GM13977 (cell line): ENCODE results near the gene HOMER2.

Source experiments
- DNase-seq: peaks from one replicate; pipeline ENCODE4 v3.0.0; 2012; ENCODE audit warnings: low spot score
- in situ Hi-C: fragments of 300-500 bp; cut with MboI; formaldehyde crosslinking; loops from one replicate; pipeline ENCODE4 v1.12.0; 2022; ENCODE audit warnings: low sequenced_read_pairs, low pct_unique_long_range_greater_than_20kb, mixed read lengths, inconsistent platforms; ENCODE audit not compliant: unreplicated experiment
- TF ChIP-seq, protein P1 (sequence below): IDR thresholded peaks from 2 replicates; pipeline ENCODE4 v1.5.1; 2012; ENCODE audit warnings: mild to moderate bottlenecking, control low read depth; ENCODE audit not compliant: insufficient read depth; ENCODE audit errors: extremely low read depth, missing control alignments

The HOMER2 gene

DNA sequence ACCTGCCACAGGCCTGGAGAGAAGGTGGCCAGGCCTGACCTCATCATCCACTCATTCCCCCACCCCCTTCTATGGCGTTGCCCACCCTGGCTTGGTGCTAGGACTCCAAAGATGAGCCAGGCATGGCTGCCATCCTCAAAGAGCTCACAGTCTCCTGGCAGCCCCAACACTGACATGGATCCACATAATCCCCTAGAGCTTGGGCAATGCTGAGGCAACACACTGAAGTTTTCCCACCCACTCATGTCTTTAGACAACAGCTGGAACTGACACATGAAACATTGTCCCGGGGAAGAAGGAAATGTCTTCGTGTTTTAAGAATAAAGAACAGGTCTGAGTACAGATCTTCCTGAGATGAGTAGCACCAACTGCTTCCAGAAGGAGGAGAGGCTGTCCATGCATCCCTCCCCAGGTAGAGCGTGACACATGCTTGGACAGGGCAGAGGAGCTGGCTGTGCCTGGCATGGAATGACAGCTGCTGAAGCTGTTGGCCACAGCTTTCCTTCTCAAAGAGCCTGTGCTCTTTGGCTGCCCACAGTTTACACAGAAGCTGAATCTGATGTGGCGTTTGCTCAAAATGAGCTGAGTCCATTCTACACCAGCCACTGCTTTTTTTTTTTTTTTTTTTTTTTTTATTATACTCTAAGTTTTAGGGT is 70.1 kb downstream of the HOMER2 start:
- TF ChIP-seq, protein P1, sequence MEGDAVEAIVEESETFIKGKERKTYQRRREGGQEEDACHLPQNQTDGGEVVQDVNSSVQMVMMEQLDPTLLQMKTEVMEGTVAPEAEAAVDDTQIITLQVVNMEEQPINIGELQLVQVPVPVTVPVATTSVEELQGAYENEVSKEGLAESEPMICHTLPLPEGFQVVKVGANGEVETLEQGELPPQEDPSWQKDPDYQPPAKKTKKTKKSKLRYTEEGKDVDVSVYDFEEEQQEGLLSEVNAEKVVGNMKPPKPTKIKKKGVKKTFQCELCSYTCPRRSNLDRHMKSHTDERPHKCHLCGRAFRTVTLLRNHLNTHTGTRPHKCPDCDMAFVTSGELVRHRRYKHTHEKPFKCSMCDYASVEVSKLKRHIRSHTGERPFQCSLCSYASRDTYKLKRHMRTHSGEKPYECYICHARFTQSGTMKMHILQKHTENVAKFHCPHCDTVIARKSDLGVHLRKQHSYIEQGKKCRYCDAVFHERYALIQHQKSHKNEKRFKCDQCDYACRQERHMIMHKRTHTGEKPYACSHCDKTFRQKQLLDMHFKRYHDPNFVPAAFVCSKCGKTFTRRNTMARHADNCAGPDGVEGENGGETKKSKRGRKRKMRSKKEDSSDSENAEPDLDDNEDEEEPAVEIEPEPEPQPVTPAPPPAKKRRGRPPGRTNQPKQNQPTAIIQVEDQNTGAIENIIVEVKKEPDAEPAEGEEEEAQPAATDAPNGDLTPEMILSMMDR: no peak
- in situ Hi-C loops: no loop called here
- DNase-seq: no peak

DNA sequence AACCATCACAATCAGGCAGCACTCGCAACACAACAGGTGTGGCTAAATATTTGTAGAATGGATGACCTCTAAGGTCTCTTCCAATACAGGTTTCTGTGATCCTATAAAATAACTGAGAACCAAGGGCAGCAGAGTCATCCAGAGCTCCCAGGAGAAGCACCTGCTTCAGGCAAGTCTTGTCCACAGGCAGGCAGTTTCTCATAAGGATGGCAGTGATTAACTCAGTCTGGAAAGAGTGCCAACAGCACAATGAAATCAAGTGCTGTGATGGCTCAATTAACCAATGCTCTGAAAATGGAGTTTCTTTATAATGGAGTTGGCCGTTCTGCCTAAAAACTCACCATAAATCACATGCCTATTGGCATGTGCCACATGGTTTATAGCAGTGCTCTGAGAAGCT is 70.8 kb downstream of the HOMER2 start:
- DNase-seq: no peak
- TF ChIP-seq, protein P1: no peak
- in situ Hi-C loops: no loop called here

DNA sequence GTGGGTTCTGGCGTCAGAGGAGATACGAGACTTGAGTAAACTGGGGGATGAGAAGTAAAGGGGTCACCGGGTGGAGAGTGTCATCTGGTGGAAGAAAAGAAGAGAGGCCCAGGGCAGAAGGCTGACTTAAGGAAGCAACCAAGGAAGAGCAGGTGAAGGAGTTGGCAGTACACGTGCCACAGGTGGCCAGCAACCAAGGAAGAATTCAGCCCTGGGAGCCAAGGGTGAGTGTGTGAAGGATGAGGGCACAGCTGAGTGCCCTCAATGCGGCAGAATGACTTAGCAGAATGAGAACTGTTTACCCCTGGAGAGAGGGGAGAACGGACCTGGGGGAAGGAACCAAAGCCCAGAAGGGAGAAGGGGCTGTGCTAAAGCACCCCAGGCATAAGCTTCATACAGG is 71.8 kb downstream of the HOMER2 start:
- TF ChIP-seq, protein P1: no peak
- in situ Hi-C loops: no loop called here
- no peak for DNase-seq

DNA sequence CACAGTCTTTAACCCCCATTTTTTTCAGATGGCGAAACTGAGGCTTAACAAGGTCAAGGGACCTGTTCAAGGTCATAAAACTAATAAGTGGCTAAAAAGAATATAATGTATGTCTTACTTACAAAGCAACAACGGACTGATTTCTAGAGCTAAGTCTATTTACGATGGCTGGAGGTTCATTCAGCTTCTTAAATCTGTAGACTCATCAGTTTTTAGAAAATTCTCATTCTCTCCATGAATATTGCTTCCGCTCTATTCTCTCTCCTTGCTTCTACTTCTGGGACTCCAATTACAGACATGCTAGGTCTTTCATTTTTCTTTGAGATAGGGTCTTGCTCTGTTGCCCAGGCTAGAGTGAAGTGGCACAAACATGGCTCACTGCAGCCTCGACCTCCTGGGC is 74.2 kb downstream of the HOMER2 start:
- TF ChIP-seq, protein P1: no peak
- in situ Hi-C loops: no loop called here
- DNase-seq: no peak

DNA sequence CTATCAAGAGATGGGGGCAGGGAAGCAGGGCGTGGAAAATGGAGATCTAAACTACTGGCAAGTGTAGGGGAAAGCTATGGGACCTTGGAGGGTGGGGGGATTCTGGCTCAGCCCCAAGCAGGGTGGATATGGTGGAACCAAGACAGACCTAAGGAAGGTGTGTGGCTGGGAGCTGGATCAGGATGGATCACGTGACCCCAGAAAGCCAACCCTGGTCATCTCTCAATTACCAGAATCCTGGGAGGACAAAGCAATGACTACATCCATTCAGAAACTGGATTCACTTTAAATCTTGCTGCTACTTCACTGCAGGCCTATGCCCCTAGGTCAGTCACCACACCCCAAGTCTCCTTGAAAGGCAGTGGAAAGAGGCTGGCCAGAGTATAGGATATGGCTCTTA is 74.7 kb downstream of the HOMER2 start:
- TF ChIP-seq, protein P1: no peak
- no peak for DNase-seq
- in situ Hi-C loops: no loop called here

DNA sequence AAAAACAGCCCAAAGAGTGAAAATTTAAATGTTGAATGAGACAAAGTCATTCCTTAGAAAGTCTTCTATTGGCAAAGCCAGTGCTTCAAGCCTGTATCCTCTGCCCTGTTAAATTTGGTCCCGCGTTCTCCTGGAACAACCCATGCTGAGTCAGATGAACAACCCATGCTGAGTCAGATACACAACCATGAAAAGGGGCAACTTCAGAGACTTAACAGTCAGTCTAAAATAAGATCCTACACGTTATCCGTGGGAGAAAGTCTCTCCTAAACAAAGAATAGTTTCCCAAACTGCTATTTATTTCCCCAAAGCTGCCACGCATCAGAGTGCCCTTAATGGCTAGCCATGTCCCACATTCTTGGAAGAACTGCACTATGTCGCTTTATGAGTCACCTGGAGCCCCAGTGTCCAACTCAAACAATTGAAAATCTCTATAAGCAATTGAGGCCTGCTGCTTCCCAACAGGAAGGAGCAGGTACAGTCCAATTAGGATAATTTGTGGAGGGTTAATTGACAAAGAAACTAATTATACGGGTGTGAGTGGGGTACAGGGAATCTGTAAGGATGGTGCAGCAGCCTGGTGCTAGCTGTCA is 77.0 kb downstream of the HOMER2 start:
- no peak for DNase-seq
- in situ Hi-C loops: no loop called here
- TF ChIP-seq, protein P1: no peak

DNA sequence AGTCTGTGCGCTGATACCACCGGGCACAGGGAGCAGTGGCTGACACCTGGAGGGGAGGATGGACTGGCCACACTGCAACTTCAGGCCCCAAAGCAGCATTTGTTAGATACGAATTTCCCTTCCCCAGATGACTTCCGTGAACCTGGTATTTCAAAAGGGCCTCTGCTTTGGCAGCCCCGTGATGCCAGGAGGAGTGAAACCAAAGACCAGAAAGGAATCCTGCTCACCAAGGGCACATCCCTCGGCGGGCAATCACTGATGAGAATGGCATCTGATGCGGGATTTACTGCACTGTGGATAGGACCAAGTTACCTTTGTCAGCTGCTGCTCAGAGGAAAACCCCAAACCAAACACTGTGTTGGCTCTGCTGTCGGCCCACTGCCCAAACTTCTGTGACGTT is 77.6 kb downstream of the HOMER2 start:
- in situ Hi-C loops: no loop called here
- no peak for DNase-seq
- TF ChIP-seq, protein P1: no peak
